ENCODE data around the gene UBE3D.
"Not testable (repeated sequence)": the region's sequence is repeated elsewhere in the genome, so short reads cannot be mapped to it uniquely, and the experiment has no call there.

The UBE3D gene

GRCh38 chr6:82958551-82958950, 107.1 kb downstream of the UBE3D start:
- Histone ChIP-seq H3K9me3 (ENCODE audit: control insufficient read depth, low read length) (no peaks in the 10 kb centered on the region), H3K36me3 (ENCODE audit: control insufficient read depth, insufficient read depth, low read length) (peaks cover 8% of the 10 kb centered on the region), H3K4me3 (ENCODE audit: insufficient read depth, low read depth, low read length) (no peak overlapping the region), H3K27me3 (ENCODE audit: control insufficient read depth, insufficient read depth, low read length, poor library complexity, severe bottlenecking) (no peaks in the 10 kb centered on the region), H3K27ac (ENCODE audit: insufficient read depth, low read depth, low read length, poor library complexity, severe bottlenecking) (no peak overlapping the region), H3K4me1 (ENCODE audit: control insufficient read depth, insufficient read depth, low read length) (peaks cover 36% of the 10 kb centered on the region)
- WGBS, 2 experiments, result 89 to 92% methylated on average over 1 of the region's 1 CpG

GRCh38 chr6:82957868-82958245, 107.8 kb downstream of the UBE3D start:
- H3K9me3 ChIP-seq (ENCODE audit: control insufficient read depth, low read length), result no peaks in the 10 kb centered on the region
- peaks cover 14% of the 10 kb centered on the region for H3K36me3 ChIP-seq (ENCODE audit: control insufficient read depth, insufficient read depth, low read length)
- no peak overlapping the region for H3K27ac ChIP-seq (ENCODE audit: insufficient read depth, low read depth, low read length, poor library complexity, severe bottlenecking)
- H3K4me3 ChIP-seq (ENCODE audit: insufficient read depth, low read depth, low read length), result no peak overlapping the region
- no peaks in the 10 kb centered on the region for H3K27me3 ChIP-seq (ENCODE audit: control insufficient read depth, insufficient read depth, low read length, poor library complexity, severe bottlenecking)
- H3K4me1 ChIP-seq (ENCODE audit: control insufficient read depth, insufficient read depth, low read length), result peaks cover 36% of the 10 kb centered on the region
- 96 to 97% methylated on average over 2 of the region's 2 CpGs for WGBS, 2 experiments

- H3K4me1 ChIP-seq (ENCODE audit: control insufficient read depth, insufficient read depth, low read length), result peaks cover 36% of the 10 kb centered on the region
- WGBS, 2 experiments, result 82 to 84% methylated on average over 9 of the region's 9 CpGs
- no peak overlapping the region for H3K27ac ChIP-seq (ENCODE audit: insufficient read depth, low read depth, low read length, poor library complexity, severe bottlenecking)
- H3K4me3 ChIP-seq (ENCODE audit: insufficient read depth, low read depth, low read length), result no peak overlapping the region
- no peaks in the 10 kb centered on the region for H3K27me3 ChIP-seq (ENCODE audit: control insufficient read depth, insufficient read depth, low read length, poor library complexity, severe bottlenecking)
- no peaks in the 10 kb centered on the region for H3K9me3 ChIP-seq (ENCODE audit: control insufficient read depth, low read length)
- peaks cover 16% of the 10 kb centered on the region for H3K36me3 ChIP-seq (ENCODE audit: control insufficient read depth, insufficient read depth, low read length)
Measured at GRCh38 chr6:82957171-82957867, 108.3 kb downstream of the UBE3D start.

- Histone ChIP-seq H3K9me3 (ENCODE audit: control insufficient read depth, low read length) (no peaks in the 10 kb centered on the region), H3K4me3 (ENCODE audit: insufficient read depth, low read depth, low read length) (no peak overlapping the region), H3K4me1 (ENCODE audit: control insufficient read depth, insufficient read depth, low read length) (peaks cover 31% of the 10 kb centered on the region), H3K36me3 (ENCODE audit: control insufficient read depth, insufficient read depth, low read length) (peaks cover 26% of the 10 kb centered on the region), H3K27me3 (ENCODE audit: control insufficient read depth, insufficient read depth, low read length, poor library complexity, severe bottlenecking) (no peaks in the 10 kb centered on the region), H3K27ac (ENCODE audit: insufficient read depth, low read depth, low read length, poor library complexity, severe bottlenecking) (no peak overlapping the region)
- WGBS, 2 experiments, result 85 to 100% methylated on average over 1 of the region's 1 CpG
Measured at GRCh38 chr6:82955841-82956240, 109.8 kb downstream of the UBE3D start.

- no peak overlapping the region for H3K27ac ChIP-seq (ENCODE audit: insufficient read depth, low read depth, low read length, poor library complexity, severe bottlenecking)
- H3K4me1 ChIP-seq (ENCODE audit: control insufficient read depth, insufficient read depth, low read length), result peaks cover 24% of the 10 kb centered on the region
- 81 to 82% methylated on average over 4 of the region's 4 CpGs for WGBS, 2 experiments
- H3K27me3 ChIP-seq (ENCODE audit: control insufficient read depth, insufficient read depth, low read length, poor library complexity, severe bottlenecking), result no peaks in the 10 kb centered on the region
- peaks cover 33% of the 10 kb centered on the region for H3K36me3 ChIP-seq (ENCODE audit: control insufficient read depth, insufficient read depth, low read length)
- H3K9me3 ChIP-seq (ENCODE audit: control insufficient read depth, low read length), result no peaks in the 10 kb centered on the region
- H3K4me3 ChIP-seq (ENCODE audit: insufficient read depth, low read depth, low read length), result no peak overlapping the region
Measured at GRCh38 chr6:82954937-82955577, 110.6 kb downstream of the UBE3D start.

- peaks cover 34% of the 10 kb centered on the region for H3K36me3 ChIP-seq (ENCODE audit: control insufficient read depth, insufficient read depth, low read length)
- no peak overlapping the region for H3K4me3 ChIP-seq (ENCODE audit: insufficient read depth, low read depth, low read length)
- 80% methylated on average over 2 of the region's 2 CpGs; no CpG with 5 or more reads in 1 of the 2 experiments for WGBS, 2 experiments
- no peak overlapping the region for H3K27ac ChIP-seq (ENCODE audit: insufficient read depth, low read depth, low read length, poor library complexity, severe bottlenecking)
- H3K4me1 ChIP-seq (ENCODE audit: control insufficient read depth, insufficient read depth, low read length), result peaks cover 18% of the 10 kb centered on the region
- H3K27me3 ChIP-seq (ENCODE audit: control insufficient read depth, insufficient read depth, low read length, poor library complexity, severe bottlenecking), result no peaks in the 10 kb centered on the region
- no peaks in the 10 kb centered on the region for H3K9me3 ChIP-seq (ENCODE audit: control insufficient read depth, low read length)
Measured at GRCh38 chr6:82954356-82954755, 111.3 kb downstream of the UBE3D start.

- Histone ChIP-seq H3K27me3 (ENCODE audit: control insufficient read depth, insufficient read depth, low read length, poor library complexity, severe bottlenecking) (no peaks in the 10 kb centered on the region), H3K4me1 (ENCODE audit: control insufficient read depth, insufficient read depth, low read length) (peaks cover 13% of the 10 kb centered on the region), H3K9me3 (ENCODE audit: control insufficient read depth, low read length) (no peaks in the 10 kb centered on the region), H3K36me3 (ENCODE audit: control insufficient read depth, insufficient read depth, low read length) (peaks cover 34% of the 10 kb centered on the region), H3K4me3 (ENCODE audit: insufficient read depth, low read depth, low read length) (no peak overlapping the region), H3K27ac (ENCODE audit: insufficient read depth, low read depth, low read length, poor library complexity, severe bottlenecking) (no peak overlapping the region)
- 76 to 82% methylated on average over 3 to 4 of the region's 4 CpGs for WGBS, 2 experiments
Measured at GRCh38 chr6:82953871-82954270, 111.8 kb downstream of the UBE3D start.

- peaks cover 34% of the 10 kb centered on the region for H3K36me3 ChIP-seq (ENCODE audit: control insufficient read depth, insufficient read depth, low read length)
- H3K9me3 ChIP-seq (ENCODE audit: control insufficient read depth, low read length), result no peaks in the 10 kb centered on the region
- no peaks in the 10 kb centered on the region for H3K4me1 ChIP-seq (ENCODE audit: control insufficient read depth, insufficient read depth, low read length)
- 60 to 100% methylated on average over 1 of the region's 1 CpG for WGBS, 2 experiments
- H3K27ac ChIP-seq (ENCODE audit: insufficient read depth, low read depth, low read length, poor library complexity, severe bottlenecking), result no peak overlapping the region
- H3K27me3 ChIP-seq (ENCODE audit: control insufficient read depth, insufficient read depth, low read length, poor library complexity, severe bottlenecking), result no peaks in the 10 kb centered on the region
- H3K4me3 ChIP-seq (ENCODE audit: insufficient read depth, low read depth, low read length), result no peak overlapping the region
Measured at GRCh38 chr6:82951935-82952334, 113.7 kb downstream of the UBE3D start.

- no peaks in the 10 kb centered on the region for H3K27me3 ChIP-seq (ENCODE audit: control insufficient read depth, insufficient read depth, low read length, poor library complexity, severe bottlenecking)
- 100% methylated on average over 1 of the region's 1 CpG for WGBS, 2 experiments
- H3K4me3 ChIP-seq (ENCODE audit: insufficient read depth, low read depth, low read length), result no peak overlapping the region
- peaks cover 34% of the 10 kb centered on the region for H3K36me3 ChIP-seq (ENCODE audit: control insufficient read depth, insufficient read depth, low read length)
- no peaks in the 10 kb centered on the region for H3K9me3 ChIP-seq (ENCODE audit: control insufficient read depth, low read length)
- H3K27ac ChIP-seq (ENCODE audit: insufficient read depth, low read depth, low read length, poor library complexity, severe bottlenecking), result no peak overlapping the region
- no peaks in the 10 kb centered on the region for H3K4me1 ChIP-seq (ENCODE audit: control insufficient read depth, insufficient read depth, low read length)
Measured at GRCh38 chr6:82951389-82951788, 114.3 kb downstream of the UBE3D start.

GRCh38 chr6:82930915-82931314, 134.7 kb downstream of the UBE3D start:
- not testable (repeated sequence) for H3K27me3 ChIP-seq (ENCODE audit: control insufficient read depth, insufficient read depth, low read length, poor library complexity, severe bottlenecking); H3K4me1 ChIP-seq (ENCODE audit: control insufficient read depth, insufficient read depth, low read length); H3K27ac ChIP-seq (ENCODE audit: insufficient read depth, low read depth, low read length, poor library complexity, severe bottlenecking); H3K9me3 ChIP-seq (ENCODE audit: control insufficient read depth, low read length); H3K4me3 ChIP-seq (ENCODE audit: insufficient read depth, low read depth, low read length)
- peaks cover 57% of the 10 kb centered on the region for H3K36me3 ChIP-seq (ENCODE audit: control insufficient read depth, insufficient read depth, low read length)
- WGBS, 2 experiments, result 93 to 96% methylated on average over 3 of the region's 3 CpGs
